Breast epithelium (tissue), 3 donors: ENCODE results near the gene RIMBP2.

ENCODE experiments used
- POLR2A ChIP-seq: fragments of 450-650 bp; IDR thresholded peaks from one replicate; pipeline ENCODE4 v1.6.1; 2016; ENCODE audit warnings: antibody characterized with exemption, mild to moderate bottlenecking, moderate library complexity
- POLR2AphosphoS5 ChIP-seq, 3 donors: sonication (generic); formaldehyde crosslinking; IDR thresholded peaks; one replicate each; pipeline ENCODE4 v1.6.1; 2017; ENCODE audit warnings: antibody characterized with exemption in 3 of 3
- TF ChIP-seq, protein P1 (sequence below), 3 donors: fragments of 450-650 bp; IDR thresholded peaks; one replicate each; pipeline ENCODE4 v1.5.1; 2016 to 2017; ENCODE audit warnings: antibody characterized with exemption in 3 of 3, mild to moderate bottlenecking in 3 of 3, moderate library complexity in 3 of 3

DNA sequence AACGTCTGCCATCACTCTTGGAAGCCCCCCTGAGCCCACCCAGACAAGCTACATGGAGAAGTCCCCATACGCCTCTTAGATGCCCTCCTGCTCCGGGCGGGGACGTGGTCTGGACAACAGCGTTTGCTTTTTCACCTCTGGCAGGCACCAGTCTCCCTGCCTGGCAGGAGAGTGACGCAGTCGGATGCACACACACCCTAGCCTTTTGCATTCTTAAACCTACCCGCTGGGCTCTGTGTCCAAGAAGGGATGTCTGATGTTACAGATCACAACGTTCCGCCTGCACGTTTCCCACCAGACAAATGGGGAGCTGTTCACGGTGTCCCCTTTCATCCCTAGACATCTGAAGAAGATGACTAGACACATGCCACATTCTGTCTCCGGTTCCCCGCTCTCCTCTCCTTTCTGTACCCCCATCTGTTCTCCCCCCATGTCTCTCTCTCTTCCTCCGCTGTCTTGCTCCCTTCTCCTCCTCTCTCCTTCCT, 100.2 kb downstream of the RIMBP2 start:
- TF ChIP-seq, protein P1, sequence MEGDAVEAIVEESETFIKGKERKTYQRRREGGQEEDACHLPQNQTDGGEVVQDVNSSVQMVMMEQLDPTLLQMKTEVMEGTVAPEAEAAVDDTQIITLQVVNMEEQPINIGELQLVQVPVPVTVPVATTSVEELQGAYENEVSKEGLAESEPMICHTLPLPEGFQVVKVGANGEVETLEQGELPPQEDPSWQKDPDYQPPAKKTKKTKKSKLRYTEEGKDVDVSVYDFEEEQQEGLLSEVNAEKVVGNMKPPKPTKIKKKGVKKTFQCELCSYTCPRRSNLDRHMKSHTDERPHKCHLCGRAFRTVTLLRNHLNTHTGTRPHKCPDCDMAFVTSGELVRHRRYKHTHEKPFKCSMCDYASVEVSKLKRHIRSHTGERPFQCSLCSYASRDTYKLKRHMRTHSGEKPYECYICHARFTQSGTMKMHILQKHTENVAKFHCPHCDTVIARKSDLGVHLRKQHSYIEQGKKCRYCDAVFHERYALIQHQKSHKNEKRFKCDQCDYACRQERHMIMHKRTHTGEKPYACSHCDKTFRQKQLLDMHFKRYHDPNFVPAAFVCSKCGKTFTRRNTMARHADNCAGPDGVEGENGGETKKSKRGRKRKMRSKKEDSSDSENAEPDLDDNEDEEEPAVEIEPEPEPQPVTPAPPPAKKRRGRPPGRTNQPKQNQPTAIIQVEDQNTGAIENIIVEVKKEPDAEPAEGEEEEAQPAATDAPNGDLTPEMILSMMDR (IDR thresholded peaks at IDR 0.05): no peak
- TF ChIP-seq POLR2A (no peak), POLR2AphosphoS5 (IDR thresholded peaks at IDR 0.05) (no peak)
